ENCODE measurements around the gene TPM1. TPM values are rescaled to one million over a fixed set of nuclear protein-coding genes. Genes with fewer than 3 reads are reported as not detected.

The TPM1 gene
- total and polyA plus RNA-seq, 2 experiments from 2014 or later, result 2,012 to 3,072 TPM

GRCh38 chr15:63109920-63110319 lies 67.4 kb downstream of the TPM1 start:
- Histone ChIP-seq H2AFZ (no peak overlapping the region), H3K9me3 (ENCODE audit: low read depth) (no peaks in the 10 kb centered on the region), H3K9me2 (ENCODE audit: insufficient read depth) (no peaks in the 10 kb centered on the region), H4K20me1 (ENCODE audit: insufficient read depth) (no peaks in the 10 kb centered on the region), H3K4me1 (ENCODE audit: insufficient read depth) (peaks cover 29% of the 10 kb centered on the region), H3K79me2 (ENCODE audit: insufficient read depth) (no peaks in the 10 kb centered on the region), H3K9ac (no peak overlapping the region), H3K4me3 (no peak overlapping the region), H3K36me3 (ENCODE audit: low read depth) (no peaks in the 10 kb centered on the region), H3K27ac (no peak overlapping the region), H3K27me3 (replicated peaks; ENCODE audit: insufficient read depth) (no peaks in the 10 kb centered on the region), H3K4me2 (ENCODE audit: unreplicated experiment) (no peak overlapping the region), H3F3A (ENCODE audit: insufficient read depth) (peaks cover 28% of the 10 kb centered on the region)
- 89 to 93% methylated on average over 2 of the region's 2 CpGs for WGBS, 2 experiments (ENCODE audit: low coverage in 1 of 2, low lambda C conversion rate in 2 of 2, missing lambda C conversion rate in 2 of 2)
- TF ChIP-seq EZH2 (IDR thresholded peaks at IDR 0.05; ENCODE audit: insufficient read depth, poor library complexity, severe bottlenecking) (no peak), EZH2phosphoT487 (IDR thresholded peaks at IDR 0.05; ENCODE audit: insufficient read depth, low read depth) (no peak)
- in situ Hi-C loops (cut with MboI), result no loop called here
- DNase-seq, result no peak

- H3K79me2 ChIP-seq (ENCODE audit: insufficient read depth), result no peaks in the 10 kb centered on the region
- no peak for DNase-seq
These were observed 68.0 kb downstream of the TPM1 start for GRCh38 chr15:63110428-63111026.

GRCh38 chr15:63111481-63111880 lies 68.9 kb downstream of the TPM1 start:
- in situ Hi-C loops (cut with MboI), result no loop called here
- H3K79me2 ChIP-seq (ENCODE audit: insufficient read depth), result no peaks in the 10 kb centered on the region
- H3K27ac ChIP-seq, result no peak overlapping the region
- H3K9me2 ChIP-seq (ENCODE audit: insufficient read depth), result no peaks in the 10 kb centered on the region
- no peaks in the 10 kb centered on the region for H3K9me3 ChIP-seq (ENCODE audit: low read depth)
- H3K27me3 ChIP-seq (replicated peaks; ENCODE audit: insufficient read depth), result no peaks in the 10 kb centered on the region
- no peak overlapping the region for H3K4me2 ChIP-seq (ENCODE audit: unreplicated experiment)
- no peaks in the 10 kb centered on the region for H4K20me1 ChIP-seq (ENCODE audit: insufficient read depth)
- TF ChIP-seq EZH2 (IDR thresholded peaks at IDR 0.05; ENCODE audit: insufficient read depth, poor library complexity, severe bottlenecking), result no peak
- no peak for TF ChIP-seq EZH2phosphoT487 (IDR thresholded peaks at IDR 0.05; ENCODE audit: insufficient read depth, low read depth)
- H2AFZ ChIP-seq, result no peak overlapping the region
- H3K4me3 ChIP-seq, result no peak overlapping the region
- no peaks in the 10 kb centered on the region for H3K36me3 ChIP-seq (ENCODE audit: low read depth)
- H3F3A ChIP-seq (ENCODE audit: insufficient read depth), result peaks cover 25% of the 10 kb centered on the region
- H3K9ac ChIP-seq, result no peak overlapping the region
- peaks cover 29% of the 10 kb centered on the region for H3K4me1 ChIP-seq (ENCODE audit: insufficient read depth)
- DNase-seq, result no peak

More at GRCh38 chr15:63110428-63111026, 68.0 kb downstream of the TPM1 start:
- no peaks in the 10 kb centered on the region for H3K9me3 ChIP-seq (ENCODE audit: low read depth)
- H3K9me2 ChIP-seq (ENCODE audit: insufficient read depth), result no peaks in the 10 kb centered on the region
- in situ Hi-C loops (cut with MboI), result no loop called here
- no peaks in the 10 kb centered on the region for H3K27me3 ChIP-seq (replicated peaks; ENCODE audit: insufficient read depth)
- TF ChIP-seq EZH2phosphoT487 (IDR thresholded peaks at IDR 0.05; ENCODE audit: insufficient read depth, low read depth) (no peak), EZH2 (IDR thresholded peaks at IDR 0.05; ENCODE audit: insufficient read depth, poor library complexity, severe bottlenecking) (no peak)
- H3K36me3 ChIP-seq (ENCODE audit: low read depth), result no peaks in the 10 kb centered on the region
- WGBS, 2 experiments (ENCODE audit: low coverage in 1 of 2, low lambda C conversion rate in 2 of 2, missing lambda C conversion rate in 2 of 2), result 75 to 88% methylated on average over 3 of the region's 3 CpGs
- H2AFZ ChIP-seq, result no peak overlapping the region
- H3K4me1 ChIP-seq (ENCODE audit: insufficient read depth), result peaks cover 29% of the 10 kb centered on the region
- no peaks in the 10 kb centered on the region for H4K20me1 ChIP-seq (ENCODE audit: insufficient read depth)
- H3K4me2 ChIP-seq (ENCODE audit: unreplicated experiment), result no peak overlapping the region
- H3K9ac ChIP-seq, result no peak overlapping the region
- no peak overlapping the region for H3K4me3 ChIP-seq
- peaks cover 25% of the 10 kb centered on the region for H3F3A ChIP-seq (ENCODE audit: insufficient read depth)
- no peak overlapping the region for H3K27ac ChIP-seq

GRCh38 chr15:63112871-63113270 lies 70.3 kb downstream of the TPM1 start:
- 97 to 99% methylated on average over 3 of the region's 3 CpGs for WGBS, 2 experiments (ENCODE audit: low coverage in 1 of 2, low lambda C conversion rate in 2 of 2, missing lambda C conversion rate in 2 of 2)

More at GRCh38 chr15:63112871-63113270, 70.3 kb downstream of the TPM1 start:
- H3K4me3 ChIP-seq, result no peak overlapping the region
- no peak overlapping the region for H2AFZ ChIP-seq
- H3F3A ChIP-seq (ENCODE audit: insufficient read depth), result peaks cover 25% of the 10 kb centered on the region
- H3K4me1 ChIP-seq (ENCODE audit: insufficient read depth), result peaks cover 17% of the 10 kb centered on the region
- H3K9ac ChIP-seq, result no peak overlapping the region
- in situ Hi-C loops (cut with MboI), result no loop called here
- no peaks in the 10 kb centered on the region for H3K27me3 ChIP-seq (replicated peaks; ENCODE audit: insufficient read depth)
- no peaks in the 10 kb centered on the region for H3K36me3 ChIP-seq (ENCODE audit: low read depth)
- H3K4me2 ChIP-seq (ENCODE audit: unreplicated experiment), result no peak overlapping the region
- no peak for DNase-seq
- H3K27ac ChIP-seq, result peak overlapping the region; percentile 22
- no peaks in the 10 kb centered on the region for H3K9me2 ChIP-seq (ENCODE audit: insufficient read depth)
- H4K20me1 ChIP-seq (ENCODE audit: insufficient read depth), result no peaks in the 10 kb centered on the region
- no peaks in the 10 kb centered on the region for H3K79me2 ChIP-seq (ENCODE audit: insufficient read depth)
- H3K9me3 ChIP-seq (ENCODE audit: low read depth), result no peaks in the 10 kb centered on the region
- no peak for TF ChIP-seq EZH2 (IDR thresholded peaks at IDR 0.05; ENCODE audit: insufficient read depth, poor library complexity, severe bottlenecking)
- no peak for TF ChIP-seq EZH2phosphoT487 (IDR thresholded peaks at IDR 0.05; ENCODE audit: insufficient read depth, low read depth)

Measured in GM23248 (cell line).